GM19455 (cell line): Measurements from ENCODE around the gene CENPP.

ENCODE experiments used
- ATAC-seq: cut with Tn5 transposase; IDR thresholded peaks from one replicate; pipeline ENCODE4 v1.9.1; 2021; ENCODE audit not compliant: unreplicated experiment

The CENPP gene

DNA sequence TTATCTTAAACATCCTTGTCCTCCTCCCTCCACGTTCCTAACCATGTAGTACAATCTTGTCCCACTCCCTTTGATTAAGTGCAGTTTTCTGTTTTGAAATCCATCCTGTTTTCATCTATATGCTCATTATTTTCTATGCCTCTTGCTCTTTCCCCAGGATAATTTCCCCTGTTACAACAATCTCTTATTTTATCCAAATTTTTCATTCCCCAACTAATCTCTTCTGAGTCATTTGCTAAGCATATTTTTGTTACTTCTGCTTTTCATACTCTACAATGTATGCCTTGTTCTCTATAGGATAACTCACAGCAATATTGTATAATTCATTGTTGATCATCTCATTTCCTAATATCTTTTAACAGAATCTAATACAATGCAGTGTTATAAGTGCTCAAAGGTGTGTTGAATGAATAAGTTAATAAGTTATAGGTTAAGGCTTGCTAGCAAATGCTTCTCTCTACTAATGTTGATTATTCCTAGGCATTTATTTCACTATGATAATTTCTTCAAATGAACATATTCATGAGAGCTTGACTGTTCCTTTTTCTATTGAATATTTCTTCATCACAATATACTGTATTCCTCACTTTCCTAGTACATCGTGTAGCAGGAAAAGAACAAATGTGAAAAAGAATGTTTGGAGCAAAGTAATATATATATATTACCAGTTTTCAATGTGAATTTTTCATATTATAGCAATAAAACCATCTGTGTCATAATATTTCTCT is 97.0 kb downstream of the CENPP start:
- ATAC-seq: no peak

DNA sequence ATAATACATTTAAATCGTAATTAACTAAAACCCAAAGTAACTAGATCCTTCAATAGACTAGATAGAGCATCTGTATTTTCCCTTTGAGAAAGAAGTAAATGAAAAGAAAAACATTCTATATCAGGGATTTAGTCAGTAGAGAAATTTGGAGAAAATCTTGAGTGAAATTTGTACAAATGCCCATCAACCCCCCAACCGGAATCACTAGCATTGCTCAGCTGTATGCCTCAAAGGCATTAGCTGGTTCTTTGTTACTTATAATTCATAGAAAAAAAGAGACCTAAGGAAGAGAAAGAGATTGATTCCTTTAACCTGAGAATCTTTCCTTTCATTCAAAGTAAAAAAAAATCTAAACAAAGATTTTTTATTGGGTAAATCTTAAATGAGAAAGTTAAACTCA is 97.9 kb downstream of the CENPP start:
- no peak for ATAC-seq

DNA sequence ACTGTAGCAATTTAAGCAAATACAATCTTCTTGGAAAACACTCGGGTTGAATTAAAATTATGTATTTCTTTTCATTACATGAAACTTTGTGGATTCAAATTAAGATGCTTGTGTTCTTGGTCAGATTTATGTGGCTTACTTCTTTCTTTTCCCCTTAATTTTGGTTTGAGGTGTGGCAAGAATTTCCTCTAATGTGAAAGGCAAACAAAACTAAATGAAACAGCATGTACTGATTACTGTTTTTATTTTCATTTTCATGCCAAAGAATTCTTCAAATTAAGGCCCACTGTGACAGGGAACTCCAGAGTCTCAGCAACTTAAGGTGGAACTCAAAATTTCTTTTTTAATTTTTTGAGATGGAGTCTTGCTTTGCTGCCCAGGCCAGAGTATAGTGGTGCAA is 98.6 kb downstream of the CENPP start, which contains the start of gene OMD:
OMD (minus strand) TSS at position 132 of the 400 bp plus-strand sequence. CDS start 6,913 bp downstream, outside the sequence.
- no peak for ATAC-seq

GRCh38 chr9:92425474-92425873 is 99.7 kb downstream of the CENPP start:
- no peak for ATAC-seq

DNA sequence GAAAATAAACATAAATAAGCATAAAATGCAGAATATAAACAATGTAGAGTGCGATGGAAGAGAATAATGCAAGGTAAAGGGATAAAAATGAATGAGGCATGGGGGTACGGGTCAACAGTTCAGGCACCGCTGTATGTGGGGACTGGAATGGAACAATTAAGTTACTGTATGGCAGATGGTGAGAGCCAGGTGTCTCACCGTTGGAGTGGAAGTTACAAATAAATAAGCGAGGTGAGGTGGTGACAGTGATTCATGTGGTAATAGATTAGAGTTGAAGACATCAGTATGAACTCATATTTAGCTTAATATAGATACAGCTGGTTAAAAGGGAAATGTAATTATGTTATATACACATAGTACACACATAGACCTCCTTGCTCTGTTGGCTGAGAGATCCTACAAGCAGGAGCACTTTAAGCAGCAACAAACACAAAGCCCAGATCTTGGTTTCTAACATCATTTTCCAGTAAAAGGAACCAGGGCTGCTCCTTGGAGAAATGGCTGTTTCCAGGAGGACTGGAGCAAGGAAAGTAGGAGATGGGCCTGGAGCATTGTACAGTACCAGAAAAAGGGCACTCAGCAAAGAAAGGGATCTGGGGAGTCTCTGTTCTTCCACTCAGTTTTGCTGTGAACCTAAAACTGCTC is 100.9 kb downstream of the CENPP start:
- no peak for ATAC-seq

- no peak for ATAC-seq
These were observed 104.1 kb downstream of the CENPP start for GRCh38 chr9:92429836-92430235.

- ATAC-seq: no peak
These were observed 106.6 kb downstream of the CENPP start for GRCh38 chr9:92432350-92432749.

- no peak for ATAC-seq
These were observed 107.3 kb downstream of the CENPP start for GRCh38 chr9:92432972-92433548.

DNA sequence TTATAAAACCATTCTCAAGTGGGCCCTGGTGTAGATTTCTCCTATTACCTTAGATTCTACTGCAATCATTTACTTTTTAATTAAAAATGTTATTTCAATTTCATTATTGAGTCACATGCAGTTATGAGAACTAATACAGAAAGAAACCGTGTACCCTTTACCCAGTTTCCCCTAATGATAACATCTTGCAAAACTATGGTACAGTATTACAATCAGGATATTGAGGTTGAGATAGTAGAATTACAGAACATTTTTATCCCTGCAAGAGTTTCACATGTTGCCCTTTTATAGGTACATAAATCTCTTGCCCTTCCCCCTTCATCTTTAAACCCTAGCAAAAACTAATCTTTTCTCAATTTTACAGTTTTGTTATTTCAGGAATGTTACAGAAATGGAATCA is 109.5 kb downstream of the CENPP start:
- ATAC-seq: no peak

- ATAC-seq: no peak
These were observed 113.3 kb downstream of the CENPP start for GRCh38 chr9:92438900-92439526.

- no peak for ATAC-seq
These were observed 114.4 kb downstream of the CENPP start for GRCh38 chr9:92439921-92440750.

- no peak for ATAC-seq
These were observed 114.9 kb downstream of the CENPP start for GRCh38 chr9:92440751-92441046.

DNA sequence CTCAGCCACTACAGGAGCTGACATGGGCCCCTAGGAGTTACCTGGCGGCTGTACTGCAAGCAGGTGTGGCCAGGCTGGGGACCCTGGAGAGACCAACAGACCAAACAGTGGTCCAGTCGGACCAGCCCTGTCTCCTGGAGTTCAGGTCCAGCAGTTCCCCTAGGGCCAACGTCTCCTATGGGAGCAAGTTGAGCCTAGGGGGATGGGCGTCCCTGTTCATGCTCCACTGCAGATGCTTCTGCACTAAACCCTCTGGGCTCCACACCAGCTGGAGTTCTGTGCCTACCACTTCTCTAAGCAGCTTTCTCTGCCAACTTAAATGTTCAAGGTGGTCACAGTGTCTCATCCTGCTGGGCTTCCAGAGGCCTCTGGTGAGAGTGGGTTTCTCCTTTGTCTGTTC is 119.1 kb downstream of the CENPP start:
- no peak for ATAC-seq

GRCh38 chr9:92446536-92446935 is 120.8 kb downstream of the CENPP start:
- no peak for ATAC-seq

DNA sequence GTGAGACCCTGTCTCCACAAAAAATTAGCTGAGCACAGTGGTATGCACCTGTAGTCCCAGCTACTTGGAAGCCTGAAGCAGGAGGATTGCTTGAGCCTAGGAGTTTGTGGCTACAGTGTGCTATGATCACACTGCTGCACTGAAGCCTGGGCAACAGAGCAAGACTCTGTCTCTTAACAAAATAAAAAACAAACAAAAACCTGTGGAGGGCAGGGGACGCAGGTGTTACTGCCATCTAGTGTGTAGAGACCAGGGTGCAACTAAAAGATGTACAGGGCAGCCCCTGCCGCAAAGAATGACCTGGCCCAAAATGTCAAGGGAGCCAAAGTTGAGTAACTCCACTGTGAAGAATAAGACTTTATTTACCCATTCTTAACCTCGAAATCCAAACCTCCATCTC is 129.5 kb downstream of the CENPP start:
- ATAC-seq: no peak

DNA sequence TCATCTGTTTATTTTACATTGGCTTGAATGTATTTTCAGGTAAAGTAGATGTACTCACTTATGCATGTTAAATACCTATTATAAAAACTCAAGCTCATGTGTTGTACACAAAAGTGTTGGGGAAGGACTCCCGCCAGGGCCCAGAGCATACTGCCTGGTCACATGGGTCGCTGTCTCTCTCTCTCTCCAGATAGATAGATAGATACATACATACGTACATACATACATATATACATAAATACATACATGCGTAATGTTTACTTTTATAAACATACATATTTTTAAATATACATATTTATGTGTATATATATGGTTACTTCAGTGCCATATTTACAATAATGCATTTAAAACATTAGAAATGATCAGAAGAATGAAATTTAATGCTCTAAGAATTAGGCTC is 131.8 kb downstream of the CENPP start:
- no peak for ATAC-seq

GRCh38 chr9:92463387-92463786 is 137.6 kb downstream of the CENPP start:
- no peak for ATAC-seq

- no peak for ATAC-seq
These were observed 138.2 kb downstream of the CENPP start for GRCh38 chr9:92463984-92464383.

GRCh38 chr9:92467041-92467440 is 141.3 kb downstream of the CENPP start:
- no peak for ATAC-seq

DNA sequence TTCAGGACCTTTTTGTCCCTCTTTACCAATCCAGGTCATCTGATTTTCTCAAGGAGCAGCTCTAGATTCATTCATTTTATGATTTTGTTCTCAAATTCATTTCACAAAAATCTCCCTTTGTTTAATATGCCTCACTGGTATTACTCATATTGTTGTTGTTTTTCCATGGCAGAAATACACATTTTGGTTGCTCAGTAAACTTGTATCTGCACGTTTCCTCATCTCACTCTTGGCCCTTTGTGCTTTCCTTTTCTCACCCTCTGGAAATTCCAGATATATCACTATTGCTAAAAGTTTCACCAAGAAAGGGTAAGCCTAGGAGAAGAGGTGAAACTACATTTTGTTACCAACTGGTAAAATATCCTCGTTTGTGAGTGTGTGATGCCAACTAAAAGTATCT is 141.8 kb downstream of the CENPP start:
- ATAC-seq: no peak

DNA sequence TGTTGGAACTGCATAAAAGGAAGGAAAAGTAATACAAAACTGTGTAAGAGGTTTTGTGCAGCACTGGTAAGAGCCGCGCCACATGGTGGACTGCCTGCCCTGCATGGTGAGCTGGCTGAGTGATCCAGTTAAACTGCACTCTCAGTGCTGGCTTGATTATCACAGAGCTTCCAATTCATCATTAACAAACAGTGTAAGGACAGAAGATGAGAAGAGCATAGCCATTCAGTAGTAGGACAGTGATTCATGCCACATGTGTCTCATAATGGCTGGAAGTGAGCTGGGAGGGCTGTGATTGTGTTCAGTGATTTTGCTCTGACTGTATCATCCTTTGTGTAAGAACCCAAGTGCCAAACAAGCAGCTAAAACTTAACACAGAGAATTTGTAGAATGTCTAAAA is 142.5 kb downstream of the CENPP start:
- ATAC-seq: no peak
